HuH-7.5 (cell line): ENCODE results near the gene KCNG2.
A peak's percentile ranks its signal among the peaks of the same experiment; 100 is the strongest.

Experiments
- DNase-seq: peaks from one replicate; pipeline ENCODE4 v3.0.0; 2011; ENCODE audit warnings: low spot score

KCNG2 gene

DNA sequence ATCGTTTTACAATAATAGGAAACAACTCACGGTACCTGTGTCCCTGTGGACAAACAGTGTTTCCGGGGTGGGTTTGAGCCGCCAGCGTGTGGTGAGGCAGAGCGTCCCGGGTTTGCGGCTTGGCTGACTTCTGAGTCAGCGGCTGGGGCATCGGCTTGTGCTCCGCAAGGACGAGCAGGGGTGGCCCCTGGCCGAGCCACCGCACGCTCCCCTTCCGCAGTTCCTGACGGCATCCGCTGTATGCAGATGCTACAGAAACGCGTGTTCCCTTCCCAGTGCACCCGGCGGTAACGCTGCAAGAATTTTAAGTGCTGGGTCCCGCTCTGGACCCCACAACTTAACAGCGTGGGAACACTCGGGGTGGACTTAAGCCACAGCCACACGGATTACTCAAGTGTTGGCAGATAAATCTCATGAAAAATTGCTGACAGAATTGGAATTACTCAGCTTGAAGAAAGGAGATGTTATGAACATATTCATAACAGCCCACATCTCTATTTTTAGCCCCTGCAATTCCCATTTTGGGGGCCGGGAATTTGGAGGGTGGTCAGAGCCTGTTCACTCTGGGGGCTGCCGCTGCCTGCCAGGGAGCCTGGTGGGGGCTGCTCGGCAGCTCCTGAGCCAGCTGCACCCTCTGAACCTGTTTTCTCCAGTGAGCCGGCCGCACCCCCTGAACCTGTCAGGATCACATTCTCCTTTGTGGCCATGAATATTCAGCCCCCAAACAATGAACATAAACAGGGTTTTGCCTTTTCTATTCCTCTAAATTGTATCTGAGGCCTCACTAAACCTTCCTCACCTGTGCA, 12.6 kb upstream of the KCNG2 start:
- DNase-seq = no peak

DNA sequence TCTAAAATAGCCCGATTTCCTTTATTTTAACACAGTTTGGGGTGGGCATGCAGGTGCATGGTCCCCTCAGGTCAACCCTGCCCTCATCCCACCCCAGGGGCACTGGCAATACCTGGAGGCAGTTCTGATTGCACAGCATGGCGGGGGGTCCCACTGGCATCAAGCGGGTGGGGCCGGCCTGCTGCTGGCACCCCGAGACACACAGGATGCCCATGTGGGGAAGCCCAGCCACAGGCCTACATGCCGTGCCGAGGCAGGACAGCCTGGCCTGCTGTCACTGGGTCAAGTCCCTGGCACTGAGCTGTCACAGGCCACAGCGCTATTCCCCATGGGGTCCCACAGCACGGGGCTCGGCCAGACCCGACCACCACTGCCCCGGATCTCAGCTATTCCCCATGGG, 11.9 kb upstream of the KCNG2 start:
- DNase-seq = no peak

DNA sequence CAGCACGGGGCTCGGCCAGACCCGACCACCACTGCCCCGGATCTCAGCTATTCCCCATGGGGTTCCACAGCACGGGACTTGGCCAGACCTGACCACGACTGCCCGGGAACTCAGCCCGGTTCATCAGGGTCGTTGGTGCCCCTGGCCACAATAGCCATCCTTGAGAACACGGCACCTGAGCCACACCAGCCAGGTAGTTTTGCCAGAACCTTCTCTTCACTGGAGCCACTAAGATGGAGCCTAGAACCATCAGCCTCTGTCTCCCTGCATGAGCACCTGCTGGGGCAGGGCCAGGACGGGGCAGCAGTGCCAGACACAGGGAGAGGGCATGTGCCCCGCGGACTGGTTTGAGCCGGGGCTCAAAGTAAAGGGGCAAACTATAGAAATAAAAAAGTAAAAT, 11.4 kb upstream of the KCNG2 start:
- DNase-seq = no peak

DNA sequence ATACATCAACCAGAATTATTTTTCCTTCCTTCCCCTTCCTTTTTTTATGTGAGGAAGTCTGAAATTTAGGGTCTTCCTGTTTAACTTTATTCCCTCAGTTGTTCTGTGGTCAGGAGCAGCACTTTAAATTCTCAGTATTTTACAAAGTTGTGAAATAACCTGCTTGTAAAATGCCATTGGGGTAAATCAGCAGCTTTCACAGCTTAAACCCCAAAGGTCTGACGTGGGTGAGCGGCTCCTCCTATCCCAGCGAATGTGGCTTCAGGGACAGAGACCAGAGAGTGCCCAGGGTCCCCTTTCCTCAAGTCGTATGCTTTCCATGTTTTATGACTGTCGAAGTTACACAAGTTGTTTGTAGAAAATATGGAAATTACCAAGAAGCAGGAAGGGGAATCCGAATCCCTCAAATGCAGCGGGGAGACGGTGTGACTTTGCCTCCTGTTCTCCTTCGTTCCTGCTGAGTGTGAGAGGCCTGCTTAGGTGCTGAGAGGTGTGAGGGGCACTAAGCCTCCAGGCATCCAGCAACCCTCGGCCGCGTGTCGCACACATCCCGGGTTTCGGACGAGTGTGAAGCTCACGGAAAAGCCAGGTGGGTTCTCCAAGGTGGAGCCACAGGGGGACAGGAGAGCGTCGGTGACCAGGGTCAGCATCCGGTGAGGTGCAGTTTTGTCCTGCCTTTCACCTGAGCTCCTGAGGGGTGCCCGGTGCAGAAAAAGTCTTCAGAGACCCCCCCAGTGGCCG, 10.8 kb upstream of the KCNG2 start:
- no peak for DNase-seq

DNA sequence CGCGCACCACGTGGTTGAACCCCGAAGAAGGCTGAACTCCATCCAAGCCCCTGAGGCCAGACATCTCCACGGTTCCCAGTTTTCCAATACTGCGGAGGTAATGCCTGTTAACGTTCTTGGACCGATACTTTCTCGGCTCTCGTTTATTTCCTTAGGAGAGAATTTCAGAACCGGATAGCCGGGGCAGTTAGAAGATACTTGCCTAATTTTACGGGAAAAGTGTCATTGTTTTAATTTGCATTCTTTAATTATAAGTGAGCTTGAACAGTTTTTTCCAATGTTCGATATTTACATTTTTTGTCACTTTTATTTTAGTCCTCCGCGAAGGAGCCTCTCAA, 10.2 kb upstream of the KCNG2 start:
- DNase-seq = no peak

DNA sequence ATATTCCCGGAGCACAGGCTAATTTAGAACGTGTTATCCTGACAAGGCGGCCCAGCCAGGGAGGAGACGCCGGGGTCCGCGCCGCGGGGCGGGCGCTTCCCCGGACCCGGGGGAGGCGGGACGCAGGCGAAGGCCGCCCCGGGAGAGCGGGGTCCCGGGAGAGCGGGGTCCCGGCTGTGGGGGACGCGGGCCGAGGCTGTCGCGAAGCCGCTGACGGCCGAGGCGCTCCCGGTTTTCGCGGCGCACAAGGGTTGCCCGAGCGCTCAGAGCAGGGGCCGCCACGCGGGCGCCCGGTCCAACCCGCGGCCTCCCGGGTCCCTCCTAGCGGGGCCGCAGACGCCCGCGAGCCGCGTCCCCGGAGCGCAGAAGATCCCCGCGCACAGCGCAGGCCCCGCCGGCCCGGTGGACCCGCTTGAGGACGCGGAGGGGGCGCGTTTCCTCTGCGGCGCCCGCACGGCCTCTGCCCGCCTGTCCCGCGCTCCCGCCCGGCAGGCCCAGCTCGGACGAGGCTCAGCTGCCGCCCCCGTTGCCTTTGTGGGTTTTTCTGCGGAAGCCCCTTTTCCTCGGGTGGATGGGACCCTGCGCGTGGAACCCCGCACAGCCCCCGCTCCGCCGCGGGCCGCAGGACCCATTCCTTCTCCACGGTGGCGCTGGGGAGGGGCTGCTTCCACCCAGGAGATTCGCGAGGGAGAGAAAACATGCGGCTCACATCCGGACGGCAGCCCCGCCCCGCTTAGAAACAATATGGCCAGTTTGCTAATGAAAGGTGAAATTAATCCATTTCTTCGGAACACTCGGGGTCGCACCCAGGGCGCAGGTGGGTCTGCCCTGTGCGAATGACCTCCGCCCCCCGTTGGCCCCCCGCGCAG, 9.6 kb upstream of the KCNG2 start:
- no peak for DNase-seq

DNA sequence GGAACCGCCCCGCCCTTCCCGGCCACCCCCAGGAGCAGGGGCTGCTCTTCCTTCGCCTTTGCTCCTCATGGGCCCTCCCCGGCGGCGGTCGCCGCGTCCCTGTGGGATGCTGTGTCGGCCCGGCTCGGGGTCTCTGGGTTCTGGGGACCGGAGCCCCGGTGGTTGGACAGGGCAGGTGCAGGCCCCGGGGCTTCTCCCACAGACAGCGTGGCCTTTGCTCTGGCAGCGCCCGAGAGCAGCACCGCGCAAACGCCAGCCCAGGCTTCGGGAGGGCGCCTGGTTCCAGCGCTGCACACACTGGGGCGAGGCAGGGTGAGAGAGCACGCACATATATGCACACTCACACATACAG, 9.0 kb upstream of the KCNG2 start:
- DNase-seq = no peak

DNA sequence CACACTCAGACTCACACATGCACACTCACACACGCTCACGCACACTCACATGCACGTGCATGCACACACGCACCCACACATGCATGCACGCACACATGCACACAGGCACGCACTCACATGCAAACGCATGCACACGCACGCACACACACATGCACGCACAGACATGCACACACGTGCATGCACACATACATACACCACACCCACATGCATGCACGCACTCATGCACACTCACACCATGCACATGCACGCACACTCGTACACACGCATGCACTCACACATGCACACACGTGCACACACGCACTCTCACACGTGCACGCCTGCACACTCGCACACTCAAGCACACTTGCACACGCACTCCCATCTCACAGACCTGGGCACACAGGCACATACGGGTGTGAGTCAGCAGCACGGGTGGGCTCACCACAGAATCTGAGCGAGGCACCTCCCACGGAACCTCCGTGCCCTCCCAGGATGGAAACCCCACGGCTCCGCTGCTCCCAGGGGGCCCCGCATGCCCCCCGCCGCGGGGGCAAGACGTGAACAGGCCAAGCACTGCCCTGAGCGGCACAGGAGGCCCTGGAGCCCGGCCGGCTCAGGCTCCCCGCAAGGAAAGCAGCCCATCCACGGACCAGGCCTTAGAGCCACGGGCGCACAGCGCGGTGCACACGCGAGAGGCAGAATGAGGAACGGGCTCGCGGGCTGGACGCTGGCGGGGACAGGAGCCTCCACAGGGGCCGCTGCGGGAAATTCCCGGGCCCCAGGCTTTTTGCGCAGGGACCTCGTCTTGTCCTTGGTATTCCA, 8.4 kb upstream of the KCNG2 start:
- no peak for DNase-seq

DNA sequence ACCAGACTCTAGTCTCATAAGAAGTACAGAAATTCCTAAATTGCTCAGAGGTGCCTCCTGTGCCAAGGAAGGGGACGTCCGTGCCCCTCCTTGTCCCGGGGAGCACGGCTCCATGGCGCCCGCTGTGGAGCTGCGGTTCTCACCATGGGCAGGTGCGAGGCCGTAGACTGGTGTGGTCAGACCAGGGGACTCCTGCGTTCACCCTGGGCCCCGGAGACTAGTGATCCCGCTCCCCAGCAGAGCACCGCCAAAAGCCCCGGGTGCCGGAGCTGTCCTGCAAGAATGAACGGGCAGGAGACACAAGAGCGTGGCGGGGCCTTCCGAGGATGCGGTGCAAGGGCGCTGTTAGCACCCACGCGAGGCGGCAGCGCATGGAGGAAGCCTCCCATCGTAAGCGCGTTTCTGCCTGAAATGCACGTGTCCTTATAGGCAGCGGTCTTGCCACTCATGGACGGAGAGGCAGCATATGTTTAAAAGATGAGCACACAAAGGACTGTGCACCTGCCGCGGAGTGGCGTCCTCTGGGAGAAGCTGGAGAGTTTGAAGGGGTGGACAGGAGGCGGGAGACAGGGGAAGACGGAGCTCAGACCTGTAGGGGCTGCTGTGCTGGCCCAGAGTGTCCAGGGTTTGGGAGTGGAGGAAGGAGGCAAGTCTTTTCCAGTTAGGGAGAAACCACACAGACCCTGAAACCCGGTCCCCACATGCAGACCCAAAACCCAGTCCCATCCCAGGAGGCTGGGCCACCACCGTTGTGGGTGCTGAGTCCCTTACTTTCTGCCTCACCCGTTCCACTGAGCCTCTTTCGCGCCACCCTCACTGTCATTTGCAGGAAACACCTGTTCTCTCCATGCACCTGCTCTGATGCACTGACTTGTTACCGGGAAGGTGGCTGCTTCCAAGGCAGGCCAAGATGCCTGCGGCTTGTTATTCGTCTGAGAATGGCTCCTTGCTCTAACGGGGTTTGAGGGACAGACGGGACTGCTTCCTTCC, 7.5 kb upstream of the KCNG2 start:
- DNase-seq = no peak

DNA sequence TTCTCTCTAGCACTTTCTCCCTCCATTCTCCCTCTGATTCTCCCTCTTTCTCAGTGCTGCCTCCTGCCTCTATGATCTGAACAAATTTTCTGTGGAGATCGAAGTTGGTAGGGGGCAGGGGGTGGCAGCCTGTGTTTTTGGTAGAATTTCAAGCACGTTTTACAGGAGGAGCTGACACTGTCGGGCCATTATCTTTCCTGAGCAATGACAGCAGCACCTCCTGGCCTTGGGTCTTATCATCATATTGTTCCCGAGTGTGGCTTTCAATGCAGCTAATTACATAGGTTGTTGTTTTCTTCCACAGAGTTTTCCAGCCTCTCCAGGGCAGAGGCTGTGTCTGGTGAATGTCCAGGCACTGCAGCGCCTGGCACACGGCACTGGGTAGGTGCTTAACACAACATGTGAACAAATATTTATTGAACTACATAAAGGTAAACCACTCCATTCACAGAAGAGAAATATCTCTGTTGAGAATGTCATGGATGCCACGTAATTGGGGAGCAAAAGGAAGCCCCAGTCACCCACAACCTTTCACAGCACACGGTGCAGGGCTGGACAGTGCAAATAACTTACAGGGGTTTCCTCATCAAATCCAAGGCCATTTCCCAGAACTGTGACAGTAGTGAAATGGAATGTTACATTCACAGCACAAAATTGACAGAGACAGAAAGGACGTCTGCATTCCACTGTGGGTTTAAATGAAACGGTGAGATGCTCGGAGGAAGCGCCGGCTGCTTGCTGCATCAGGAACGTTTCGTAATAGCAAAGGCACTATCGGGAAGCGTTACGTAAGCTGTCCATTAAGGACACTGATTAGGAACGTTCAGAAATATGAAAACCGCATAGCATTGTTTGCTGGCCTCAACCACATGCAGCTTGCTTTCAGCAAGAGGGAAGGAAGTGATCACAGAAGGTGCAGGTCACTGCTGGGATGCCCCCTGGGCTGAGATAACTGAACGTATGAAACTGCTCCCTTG, 6.5 kb upstream of the KCNG2 start:
- DNase-seq = peak; percentile 70

DNA sequence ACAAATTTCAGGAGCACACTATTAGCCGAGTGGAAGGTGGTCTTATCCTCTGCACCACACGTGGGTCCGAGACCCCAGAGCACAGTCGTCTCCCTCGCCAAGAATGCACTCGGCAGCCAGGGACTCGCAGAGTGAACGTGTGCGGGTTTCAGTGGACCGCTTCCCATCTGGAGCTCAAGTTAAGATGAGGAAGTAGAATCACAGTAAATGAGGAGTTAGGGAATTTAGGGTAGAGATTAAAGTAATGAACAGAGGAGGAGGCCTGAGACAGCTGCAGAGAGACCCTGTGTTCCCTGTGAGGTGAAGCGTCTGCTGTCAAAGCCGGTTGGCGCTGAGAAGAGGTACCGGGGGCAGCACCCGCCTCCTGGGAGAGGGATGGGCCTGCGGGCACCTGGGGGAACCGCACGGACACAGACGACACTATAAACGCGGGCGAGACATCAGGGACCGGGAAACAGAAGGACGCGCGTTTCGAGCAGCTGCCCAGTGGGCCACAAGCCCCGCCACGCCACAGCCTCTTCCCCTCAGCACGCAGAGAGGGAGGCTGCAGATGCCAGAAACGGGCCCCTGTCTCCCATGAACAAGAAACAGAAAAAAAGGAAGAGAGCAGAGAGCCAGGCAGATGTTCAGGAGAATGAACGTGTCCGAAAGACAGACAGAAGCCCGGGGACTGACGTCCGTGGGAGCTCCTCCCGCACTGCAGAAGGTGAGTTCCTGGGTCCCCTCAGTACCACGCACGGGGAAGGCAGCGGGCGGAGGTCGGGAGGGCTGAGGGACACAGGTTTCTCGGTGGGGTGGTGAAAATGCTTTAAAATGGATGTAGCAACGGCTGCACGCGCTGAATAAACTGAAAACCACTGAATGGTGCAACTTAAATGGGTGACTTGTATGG, 5.4 kb upstream of the KCNG2 start:
- DNase-seq = no peak

DNA sequence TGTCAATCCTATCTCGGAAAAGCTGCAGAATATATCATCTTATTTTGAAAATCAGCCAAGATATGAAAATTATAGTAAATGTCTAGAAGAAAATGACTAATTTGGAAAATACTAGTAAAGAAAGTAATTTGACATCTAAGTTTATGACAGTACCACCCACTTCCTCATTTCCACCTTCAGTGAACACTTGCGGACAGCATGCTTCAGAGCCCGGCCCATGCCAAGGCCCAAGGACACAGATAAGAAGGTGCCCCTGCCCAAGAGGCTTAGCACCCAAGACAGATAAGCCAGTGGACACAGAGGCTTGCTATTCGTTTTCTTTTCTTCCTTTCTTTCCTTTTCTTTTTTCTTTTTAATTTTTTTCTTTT, 4.8 kb upstream of the KCNG2 start:
- DNase-seq = no peak

DNA sequence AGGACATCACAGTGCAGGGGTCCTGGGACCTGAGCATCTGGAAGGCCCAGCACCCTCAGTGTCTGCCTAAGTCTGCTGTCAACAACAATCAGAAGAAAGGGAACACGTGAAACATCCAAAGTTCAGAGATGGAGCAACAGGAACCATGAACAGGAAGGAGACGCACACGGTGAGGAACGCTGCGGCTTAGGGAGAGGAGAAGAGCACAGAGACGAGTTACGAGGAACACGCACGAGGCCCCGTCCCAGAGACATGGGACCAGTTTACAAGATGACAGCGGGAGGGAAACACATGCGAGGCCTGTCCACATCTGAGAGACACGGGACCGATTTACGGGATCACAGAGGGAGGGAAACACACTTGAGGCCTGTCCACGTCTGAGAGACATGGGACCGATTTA, 2.9 kb upstream of the KCNG2 start:
- DNase-seq = no peak

DNA sequence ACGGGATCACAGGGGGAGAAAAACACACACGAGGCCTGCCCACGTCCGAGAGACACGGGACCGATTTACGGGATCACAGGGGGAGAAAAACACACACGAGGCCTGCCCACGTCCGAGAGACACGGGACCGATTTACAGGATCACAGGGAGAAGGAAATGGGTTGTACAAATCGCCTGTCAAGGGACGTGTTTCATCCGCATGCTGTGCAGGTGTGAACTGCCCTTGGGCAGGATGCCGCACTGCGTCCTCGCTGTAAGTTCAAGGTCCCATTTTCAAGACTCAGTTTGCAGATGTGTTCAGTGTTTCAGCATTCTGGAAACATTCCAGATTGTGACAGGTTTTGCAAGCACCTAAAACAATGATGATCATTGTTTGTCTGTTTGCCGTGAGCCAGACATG, 2.3 kb upstream of the KCNG2 start:
- no peak for DNase-seq

DNA sequence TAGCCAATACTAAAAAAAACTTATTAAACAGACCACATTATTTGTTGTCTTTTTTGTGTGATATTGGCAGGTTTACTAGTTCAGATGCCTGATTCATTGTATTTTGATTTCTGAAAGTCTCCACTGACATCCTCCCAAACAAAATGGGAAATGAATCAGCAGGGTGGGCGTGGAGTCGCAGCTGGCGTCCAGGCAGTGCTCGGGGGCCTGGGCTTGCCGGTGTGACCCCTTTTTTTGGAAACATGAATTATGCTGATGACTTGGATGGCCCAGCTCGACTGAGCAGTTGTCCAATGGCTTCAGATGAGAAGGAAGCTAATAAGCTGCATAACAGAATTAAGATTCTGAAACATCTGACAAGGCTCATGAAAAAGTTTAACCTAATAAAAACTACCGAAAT, 1.7 kb upstream of the KCNG2 start:
- DNase-seq = no peak

DNA sequence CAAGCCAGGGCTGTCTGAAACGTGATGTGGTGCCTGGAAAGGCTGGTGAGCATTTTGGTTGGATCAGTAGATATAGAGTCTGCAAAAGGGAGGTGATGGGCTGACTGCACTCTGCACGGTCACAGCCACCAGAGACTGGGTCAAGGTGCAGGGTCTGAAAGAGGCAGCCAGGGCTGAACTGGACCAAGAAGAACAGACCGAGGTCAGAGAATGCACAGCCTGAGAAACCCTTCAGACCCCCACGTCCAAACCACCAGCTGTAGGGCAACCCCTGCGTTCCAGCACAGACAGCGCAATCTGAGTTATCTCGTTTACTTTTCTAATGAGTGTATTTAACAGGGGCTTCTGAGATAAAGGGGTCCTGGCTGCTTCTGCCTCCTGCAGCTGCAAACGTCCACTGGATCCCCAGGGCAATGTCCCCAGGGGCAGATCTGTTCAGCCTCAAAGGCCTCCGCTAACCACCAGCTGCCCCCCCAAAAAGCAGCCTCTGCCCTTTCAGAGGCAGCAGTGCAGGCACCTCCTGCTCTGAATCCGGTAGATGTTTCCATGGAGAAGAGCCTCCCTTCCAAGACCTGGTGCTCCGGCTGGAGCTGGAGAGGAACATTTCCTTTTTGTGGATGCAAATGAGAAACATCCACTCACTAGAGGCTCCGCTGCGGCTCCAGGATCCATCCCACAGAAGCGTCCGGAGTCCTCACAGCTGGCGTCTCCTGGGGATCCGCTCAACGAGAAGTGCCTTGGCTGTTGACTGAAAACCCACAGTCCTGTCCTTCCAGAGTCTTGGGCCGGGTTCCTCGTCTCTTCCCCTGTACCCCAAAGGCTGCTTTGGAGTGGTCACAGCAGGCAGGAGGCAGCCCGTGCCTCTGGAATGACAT, 970 bp upstream of the KCNG2 start:
- no peak for DNase-seq

DNA sequence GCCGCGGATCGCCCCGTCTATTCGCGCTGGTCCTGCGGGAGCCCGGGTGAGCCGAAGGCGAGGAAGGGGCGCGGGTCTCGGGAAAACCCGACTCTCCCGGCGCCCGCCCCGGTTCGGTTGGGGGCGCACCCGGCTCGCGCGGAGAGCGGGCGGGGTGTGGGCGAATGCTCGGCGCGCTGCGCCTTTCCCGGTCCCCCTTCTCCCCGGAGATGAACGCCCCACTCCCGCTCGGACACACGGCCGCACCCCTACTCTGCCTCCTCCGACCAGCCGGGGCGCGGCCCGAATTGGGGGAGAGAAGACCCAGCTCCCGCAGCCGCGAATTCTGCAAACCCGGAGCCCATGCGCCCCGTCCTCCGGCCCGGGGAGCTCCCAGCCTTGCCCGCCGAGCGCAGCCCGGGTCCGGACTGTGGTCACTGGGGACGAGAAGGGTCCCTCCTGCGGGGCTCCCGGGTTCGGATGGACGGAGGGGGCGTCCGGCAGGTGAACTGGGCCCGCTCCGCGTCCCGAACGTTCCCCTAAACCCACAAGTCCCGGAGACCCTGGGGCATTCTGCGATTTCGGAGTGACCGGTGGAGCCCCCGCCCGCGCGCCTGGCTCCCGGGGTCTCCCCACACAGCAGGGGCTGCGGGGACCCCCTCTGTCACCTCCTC, 734 bp downstream of the KCNG2 start:
- no peak for DNase-seq
